Neural crest cell (in vitro differentiated cells): ENCODE data around the gene OTUB2. TPM values are rescaled to one million over a fixed set of nuclear protein-coding genes. Genes with fewer than 3 reads are reported as not detected.

Source experiments
- DNase-seq: peaks from one replicate; pipeline ENCODE4 v3.0.0; 2021; ENCODE audit warnings: low read depth, mixed read lengths, low spot score
- H3K27ac Mint-ChIP-seq: one replicate; pipeline ENCODE4 v1.8.0; 2021; ENCODE audit warnings: mild to moderate bottlenecking, mixed read lengths; ENCODE audit not compliant: unreplicated experiment
- H3K27me3 Mint-ChIP-seq: 2 replicates; pipeline ENCODE4 v1.8.0; 2021; ENCODE audit warnings: low read depth, mild to moderate bottlenecking, mixed read lengths
- H3K36me3 Mint-ChIP-seq: 2 replicates; pipeline ENCODE4 v1.8.0; 2021; ENCODE audit warnings: low read depth, mild to moderate bottlenecking, mixed read lengths
- H3K4me1 Mint-ChIP-seq: 2 replicates; pipeline ENCODE4 v1.8.0; 2021; ENCODE audit warnings: mixed read lengths
- H3K4me3 Mint-ChIP-seq: one replicate; pipeline ENCODE4 v1.8.0; 2021; ENCODE audit warnings: mild to moderate bottlenecking, mixed read lengths
- H3K9me3 Mint-ChIP-seq: 2 replicates; pipeline ENCODE4 v1.8.0; 2021; ENCODE audit warnings: mixed read lengths
- CTCF ChIP-seq: fragments of 200-600 bp; sonication (generic); conservative IDR thresholded peaks from 2 replicates; pipeline ENCODE4 v1.5.0; 2021; ENCODE audit warnings: antibody characterized with exemption, mild to moderate bottlenecking
- total RNA-seq: library from RNA; stranded (reverse); gene quantifications from 2 replicates; pipeline ENCODE4 v1.2.1, GENCODE V29; 2021

OTUB2 gene
- total RNA-seq, 1 donor from 2014 or later = 4.4 TPM

- H3K27ac Mint-ChIP-seq = no peak overlapping the region
- peaks cover 5% of the 10 kb centered on the region for H3K36me3 Mint-ChIP-seq
- no peak for DNase-seq
- no peak for TF ChIP-seq CTCF
- no peak overlapping the region for H3K4me3 Mint-ChIP-seq
- no peaks in the 10 kb centered on the region for H3K27me3 Mint-ChIP-seq
- H3K4me1 Mint-ChIP-seq = peaks cover 10% of the 10 kb centered on the region
- H3K9me3 Mint-ChIP-seq = no peaks in the 10 kb centered on the region
These were observed 12.4 kb downstream of the OTUB2 start for GRCh38 chr14:94038510-94038909.

GRCh38 chr14:94038921-94039629 is 12.9 kb downstream of the OTUB2 start:
- Mint-ChIP-seq H3K27me3 (no peaks in the 10 kb centered on the region), H3K27ac (no peak overlapping the region), H3K9me3 (no peaks in the 10 kb centered on the region), H3K4me3 (no peak overlapping the region), H3K36me3 (peaks cover 5% of the 10 kb centered on the region), H3K4me1 (peaks cover 10% of the 10 kb centered on the region)
- DNase-seq = no peak
- TF ChIP-seq CTCF = no peak

GRCh38 chr14:94040247-94040646 is 14.1 kb downstream of the OTUB2 start:
- no peaks in the 10 kb centered on the region for H3K27me3 Mint-ChIP-seq
- peaks cover 10% of the 10 kb centered on the region for H3K4me1 Mint-ChIP-seq
- H3K4me3 Mint-ChIP-seq = no peak overlapping the region
- no peak for DNase-seq
- no peak overlapping the region for H3K27ac Mint-ChIP-seq
- H3K9me3 Mint-ChIP-seq = no peaks in the 10 kb centered on the region
- no peak for TF ChIP-seq CTCF
- H3K36me3 Mint-ChIP-seq = peaks cover 5% of the 10 kb centered on the region

- Mint-ChIP-seq H3K27me3 (no peaks in the 10 kb centered on the region), H3K36me3 (peaks cover 5% of the 10 kb centered on the region), H3K4me3 (no peak overlapping the region), H3K27ac (peak overlapping the region; percentile 32), H3K9me3 (no peaks in the 10 kb centered on the region), H3K4me1 (peaks cover 10% of the 10 kb centered on the region)
- TF ChIP-seq CTCF = no peak
- DNase-seq = no peak
These were observed 14.7 kb downstream of the OTUB2 start for GRCh38 chr14:94040796-94041195.

GRCh38 chr14:94041551-94042346 is 15.6 kb downstream of the OTUB2 start:
- Mint-ChIP-seq H3K27me3 (no peaks in the 10 kb centered on the region), H3K9me3 (no peaks in the 10 kb centered on the region), H3K27ac (peak overlapping the region; percentile 62), H3K4me3 (no peak overlapping the region), H3K36me3 (peaks cover 1% of the 10 kb centered on the region), H3K4me1 (peaks cover 5% of the 10 kb centered on the region)
- no peak for DNase-seq
- TF ChIP-seq CTCF = no peak
